HG03064 (cell line): Measurements from ENCODE around the gene ABCC10.
"Not testable (repeated sequence)": the region's sequence is repeated elsewhere in the genome, so short reads cannot be mapped to it uniquely, and the experiment has no call there.

ENCODE experiments used
- ATAC-seq: cut with Tn5 transposase; IDR thresholded peaks from one replicate; pipeline ENCODE4 v1.9.1; 2021; ENCODE audit warnings: low read depth; ENCODE audit not compliant: unreplicated experiment

ABCC10 gene

GRCh38 chr6:43405354-43405753, 22.0 kb upstream of the ABCC10 start:
- ATAC-seq: no peak

GRCh38 chr6:43407296-43407695, 20.0 kb upstream of the ABCC10 start:
- no peak for ATAC-seq

GRCh38 chr6:43408259-43408658, 19.1 kb upstream of the ABCC10 start:
- ATAC-seq: no peak

- not testable (repeated sequence) for ATAC-seq
These were observed 16.6 kb upstream of the ABCC10 start for GRCh38 chr6:43410776-43411175.

- ATAC-seq: no peak
These were observed 14.8 kb upstream of the ABCC10 start for GRCh38 chr6:43412541-43412940.

GRCh38 chr6:43413002-43413401, 14.3 kb upstream of the ABCC10 start:
- ATAC-seq: no peak

- ATAC-seq: not testable (repeated sequence)
These were observed 12.1 kb upstream of the ABCC10 start for GRCh38 chr6:43415275-43415674.

GRCh38 chr6:43416935-43417334, 10.4 kb upstream of the ABCC10 start:
- no peak for ATAC-seq

- ATAC-seq: no peak
These were observed 7.2 kb upstream of the ABCC10 start for GRCh38 chr6:43420012-43420709.

- no peak for ATAC-seq
These were observed 5.5 kb upstream of the ABCC10 start for GRCh38 chr6:43421831-43422230.

GRCh38 chr6:43425083-43425482, 2.3 kb upstream of the ABCC10 start:
- ATAC-seq: not testable (repeated sequence)

GRCh38 chr6:43426928-43427405, 374 bp upstream of the ABCC10 start:
- ATAC-seq: no peak

GRCh38 chr6:43428112-43428570, 800 bp downstream of the ABCC10 start:
- ATAC-seq: no peak

GRCh38 chr6:43428874-43429273, 1.5 kb downstream of the ABCC10 start:
- no peak for ATAC-seq

- no peak for ATAC-seq
These were observed 4.9 kb downstream of the ABCC10 start for GRCh38 chr6:43432009-43432945.

GRCh38 chr6:43433148-43433547, 5.8 kb downstream of the ABCC10 start:
- ATAC-seq: no peak

- no peak for ATAC-seq
These were observed 6.9 kb downstream of the ABCC10 start for GRCh38 chr6:43434001-43434840.

- no peak for ATAC-seq
These were observed 7.6 kb downstream of the ABCC10 start for GRCh38 chr6:43434943-43435342.

GRCh38 chr6:43435682-43436437, 8.5 kb downstream of the ABCC10 start:
- no peak for ATAC-seq
